GM21786 (cell line): Measurements from ENCODE around the gene FAM107B.
"Not testable (repeated sequence)": the region's sequence is repeated elsewhere in the genome, so short reads cannot be mapped to it uniquely, and the experiment has no call there.

ENCODE experiments used
- ATAC-seq: cut with Tn5 transposase; IDR thresholded peaks from one replicate; pipeline ENCODE4 v1.9.1; 2021; ENCODE audit not compliant: unreplicated experiment

The FAM107B gene

GRCh38 chr10:14737808-14738545 lies 36.7 kb downstream of the FAM107B start:
- ATAC-seq: no peak

- no peak for ATAC-seq
These were observed 38.1 kb downstream of the FAM107B start for GRCh38 chr10:14736600-14737081.

- no peak for ATAC-seq
These were observed 38.7 kb downstream of the FAM107B start for GRCh38 chr10:14736043-14736442.

- ATAC-seq: no peak
These were observed 42.7 kb downstream of the FAM107B start for GRCh38 chr10:14731875-14732512.

GRCh38 chr10:14728346-14728745 lies 46.4 kb downstream of the FAM107B start:
- ATAC-seq: no peak

- ATAC-seq: no peak
These were observed 46.8 kb downstream of the FAM107B start for GRCh38 chr10:14727924-14728323.

GRCh38 chr10:14727465-14727864 lies 47.2 kb downstream of the FAM107B start:
- no peak for ATAC-seq

- ATAC-seq: no peak
These were observed 49.8 kb downstream of the FAM107B start for GRCh38 chr10:14724931-14725330.

GRCh38 chr10:14723052-14723689 lies 51.5 kb downstream of the FAM107B start:
- no peak for ATAC-seq

GRCh38 chr10:14717552-14717951 lies 57.1 kb downstream of the FAM107B start:
- no peak for ATAC-seq

GRCh38 chr10:14712991-14713424 lies 61.7 kb downstream of the FAM107B start:
- ATAC-seq: no peak

- not testable (repeated sequence) for ATAC-seq
These were observed 65.4 kb downstream of the FAM107B start for GRCh38 chr10:14709344-14709743.

GRCh38 chr10:14707481-14707880 lies 67.2 kb downstream of the FAM107B start:
- no peak for ATAC-seq

GRCh38 chr10:14705548-14706230 lies 69.0 kb downstream of the FAM107B start:
- no peak for ATAC-seq

GRCh38 chr10:14703631-14704001 lies 71.1 kb downstream of the FAM107B start:
- ATAC-seq: no peak

- no peak for ATAC-seq
These were observed 73.2 kb downstream of the FAM107B start for GRCh38 chr10:14701466-14701865.

GRCh38 chr10:14700546-14700945 lies 74.2 kb downstream of the FAM107B start:
- ATAC-seq: no peak

- ATAC-seq: no peak
These were observed 75.2 kb downstream of the FAM107B start for GRCh38 chr10:14699482-14699881.

- ATAC-seq: no peak
These were observed 75.9 kb downstream of the FAM107B start for GRCh38 chr10:14698829-14699170.

GRCh38 chr10:14698111-14698828 lies 76.4 kb downstream of the FAM107B start:
- no peak for ATAC-seq

- no peak for ATAC-seq
These were observed 77.4 kb downstream of the FAM107B start for GRCh38 chr10:14697281-14697680.
